ENCODE results near the gene CCDC88C. TPM values are rescaled to one million over a fixed set of nuclear protein-coding genes. Genes with fewer than 3 reads are reported as not detected.

The CCDC88C gene
- total and polyA plus RNA-seq, 2 experiments from 2014 or later = 23.6 to 60.7 TPM

DNA sequence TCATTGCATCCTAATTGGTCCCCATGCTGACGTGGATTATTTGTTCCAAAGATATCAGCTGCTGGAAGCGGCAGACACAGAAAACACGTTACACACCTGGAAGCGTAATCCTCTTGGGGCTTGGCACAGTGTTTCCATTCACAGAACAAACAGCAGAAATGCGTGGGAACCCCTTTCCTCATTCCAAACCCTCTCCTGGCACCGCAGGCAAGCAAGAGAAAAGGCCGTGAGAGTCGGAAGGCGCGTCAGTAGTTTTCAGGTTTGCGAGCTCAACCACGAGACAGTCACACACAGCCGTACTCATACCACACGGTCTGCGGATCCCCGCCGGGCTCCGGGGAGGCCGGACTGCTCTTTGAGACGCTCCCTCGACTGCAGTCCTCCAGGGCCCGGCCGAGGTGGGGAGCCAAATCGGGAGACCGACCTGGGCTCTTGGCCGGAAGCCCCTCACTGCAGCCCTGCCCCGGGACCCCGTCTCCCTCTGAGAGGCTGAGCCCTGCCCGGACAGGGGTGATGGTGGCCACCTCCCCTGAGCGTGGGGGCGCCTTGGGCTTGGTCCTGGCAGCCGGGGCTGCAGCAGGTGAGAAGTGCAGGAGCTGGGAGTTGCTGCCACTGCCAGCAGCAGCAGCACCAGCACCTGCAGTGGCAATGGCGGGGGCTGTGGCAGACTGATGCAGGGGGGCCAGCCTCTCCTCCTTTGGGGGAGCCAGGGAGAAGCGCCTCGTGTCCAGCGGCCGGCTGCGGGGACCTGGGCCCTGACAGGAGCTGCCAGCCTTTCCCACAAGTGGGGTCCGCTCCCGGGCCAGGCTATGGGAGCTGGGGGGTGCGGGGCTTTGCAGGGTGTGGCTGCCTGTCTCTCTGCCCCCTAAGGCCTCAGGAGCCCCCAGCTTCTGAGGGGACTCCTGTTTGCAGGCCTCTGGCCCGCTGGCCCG, 145.0 kb downstream of the CCDC88C start:
- H3K27ac ChIP-seq (ENCODE audit: low read depth) = peak overlapping the region; percentile 50; the same call in 1 of the 2 replicates

DNA sequence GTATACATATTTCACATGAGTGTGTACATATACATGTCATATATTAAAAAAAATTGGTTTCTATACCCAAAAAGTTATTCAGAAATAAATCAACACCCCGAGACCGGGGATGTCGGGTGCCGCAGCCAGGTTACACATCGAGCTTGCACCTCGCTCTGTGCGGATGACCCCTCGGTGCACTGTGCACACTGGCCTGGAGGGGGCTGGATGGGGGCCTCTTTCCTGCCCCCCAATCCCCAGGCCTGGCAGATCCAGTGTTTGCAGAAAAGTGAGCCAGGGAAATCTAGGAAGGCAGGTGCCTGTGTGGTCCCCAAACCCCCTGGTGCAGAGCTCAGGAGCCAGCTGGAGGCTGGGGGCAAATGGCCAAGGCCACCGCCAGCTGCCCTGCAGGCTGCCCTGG, 146.0 kb downstream of the CCDC88C start:
- no peak overlapping the region for H3K27ac Mint-ChIP-seq
- TF ChIP-seq, protein P1, sequence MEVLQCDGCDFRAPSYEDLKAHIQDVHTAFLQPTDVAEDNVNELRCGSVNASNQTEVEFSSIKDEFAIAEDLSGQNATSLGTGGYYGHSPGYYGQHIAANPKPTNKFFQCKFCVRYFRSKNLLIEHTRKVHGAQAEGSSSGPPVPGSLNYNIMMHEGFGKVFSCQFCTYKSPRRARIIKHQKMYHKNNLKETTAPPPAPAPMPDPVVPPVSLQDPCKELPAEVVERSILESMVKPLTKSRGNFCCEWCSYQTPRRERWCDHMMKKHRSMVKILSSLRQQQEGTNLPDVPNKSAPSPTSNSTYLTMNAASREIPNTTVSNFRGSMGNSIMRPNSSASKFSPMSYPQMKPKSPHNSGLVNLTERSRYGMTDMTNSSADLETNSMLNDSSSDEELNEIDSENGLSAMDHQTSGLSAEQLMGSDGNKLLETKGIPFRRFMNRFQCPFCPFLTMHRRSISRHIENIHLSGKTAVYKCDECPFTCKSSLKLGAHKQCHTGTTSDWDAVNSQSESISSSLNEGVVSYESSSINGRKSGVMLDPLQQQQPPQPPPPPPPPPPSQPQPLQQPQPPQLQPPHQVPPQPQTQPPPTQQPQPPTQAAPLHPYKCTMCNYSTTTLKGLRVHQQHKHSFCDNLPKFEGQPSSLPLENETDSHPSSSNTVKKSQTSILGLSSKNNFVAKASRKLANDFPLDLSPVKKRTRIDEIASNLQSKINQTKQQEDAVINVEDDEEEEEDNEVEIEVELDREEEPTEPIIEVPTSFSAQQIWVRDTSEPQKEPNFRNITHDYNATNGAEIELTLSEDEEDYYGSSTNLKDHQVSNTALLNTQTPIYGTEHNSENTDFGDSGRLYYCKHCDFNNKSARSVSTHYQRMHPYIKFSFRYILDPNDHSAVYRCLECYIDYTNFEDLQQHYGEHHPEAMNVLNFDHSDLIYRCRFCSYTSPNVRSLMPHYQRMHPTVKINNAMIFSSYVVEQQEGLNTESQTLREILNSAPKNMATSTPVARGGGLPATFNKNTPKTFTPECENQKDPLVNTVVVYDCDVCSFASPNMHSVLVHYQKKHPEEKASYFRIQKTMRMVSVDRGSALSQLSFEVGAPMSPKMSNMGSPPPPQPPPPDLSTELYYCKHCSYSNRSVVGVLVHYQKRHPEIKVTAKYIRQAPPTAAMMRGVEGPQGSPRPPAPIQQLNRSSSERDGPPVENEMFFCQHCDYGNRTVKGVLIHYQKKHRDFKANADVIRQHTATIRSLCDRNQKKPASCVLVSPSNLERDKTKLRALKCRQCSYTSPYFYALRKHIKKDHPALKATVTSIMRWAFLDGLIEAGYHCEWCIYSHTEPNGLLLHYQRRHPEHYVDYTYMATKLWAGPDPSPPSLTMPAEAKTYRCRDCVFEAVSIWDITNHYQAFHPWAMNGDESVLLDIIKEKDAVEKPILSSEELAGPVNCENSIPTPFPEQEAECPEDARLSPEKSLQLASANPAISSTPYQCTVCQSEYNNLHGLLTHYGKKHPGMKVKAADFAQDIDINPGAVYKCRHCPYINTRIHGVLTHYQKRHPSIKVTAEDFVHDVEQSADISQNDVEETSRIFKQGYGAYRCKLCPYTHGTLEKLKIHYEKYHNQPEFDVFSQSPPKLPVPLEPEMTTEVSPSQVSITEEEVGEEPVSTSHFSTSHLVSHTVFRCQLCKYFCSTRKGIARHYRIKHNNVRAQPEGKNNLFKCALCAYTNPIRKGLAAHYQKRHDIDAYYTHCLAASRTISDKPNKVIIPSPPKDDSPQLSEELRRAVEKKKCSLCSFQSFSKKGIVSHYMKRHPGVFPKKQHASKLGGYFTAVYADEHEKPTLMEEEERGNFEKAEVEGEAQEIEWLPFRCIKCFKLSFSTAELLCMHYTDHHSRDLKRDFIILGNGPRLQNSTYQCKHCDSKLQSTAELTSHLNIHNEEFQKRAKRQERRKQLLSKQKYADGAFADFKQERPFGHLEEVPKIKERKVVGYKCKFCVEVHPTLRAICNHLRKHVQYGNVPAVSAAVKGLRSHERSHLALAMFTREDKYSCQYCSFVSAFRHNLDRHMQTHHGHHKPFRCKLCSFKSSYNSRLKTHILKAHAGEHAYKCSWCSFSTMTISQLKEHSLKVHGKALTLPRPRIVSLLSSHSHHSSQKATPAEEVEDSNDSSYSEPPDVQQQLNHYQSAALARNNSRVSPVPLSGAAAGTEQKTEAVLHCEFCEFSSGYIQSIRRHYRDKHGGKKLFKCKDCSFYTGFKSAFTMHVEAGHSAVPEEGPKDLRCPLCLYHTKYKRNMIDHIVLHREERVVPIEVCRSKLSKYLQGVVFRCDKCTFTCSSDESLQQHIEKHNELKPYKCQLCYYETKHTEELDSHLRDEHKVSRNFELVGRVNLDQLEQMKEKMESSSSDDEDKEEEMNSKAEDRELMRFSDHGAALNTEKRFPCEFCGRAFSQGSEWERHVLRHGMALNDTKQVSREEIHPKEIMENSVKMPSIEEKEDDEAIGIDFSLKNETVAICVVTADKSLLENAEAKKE (CRISPR knock-in tag; IDR thresholded peaks at IDR 0.05) = no peak
- no peak for TF ChIP-seq STAT1 (IDR thresholded peaks at IDR 0.05; ENCODE audit: unreplicated experiment)
- no peak for TF ChIP-seq NANOG (IDR thresholded peaks at IDR 0.05; ENCODE audit: borderline replicate concordance)
- TF ChIP-seq ZNF331 (CRISPR knock-in tag; IDR thresholded peaks at IDR 0.05; ENCODE audit: low read depth) = no peak
- TF ChIP-seq ZNF114 (CRISPR knock-in tag; IDR thresholded peaks at IDR 0.05) = no peak
- TF ChIP-seq POLR2AphosphoS5 (IDR thresholded peaks at IDR 0.05; ENCODE audit: low read depth) = no peak
- TF ChIP-seq JUNB (IDR thresholded peaks at IDR 0.05; ENCODE audit: unreplicated experiment) = no peak
- TF ChIP-seq, protein P2, sequence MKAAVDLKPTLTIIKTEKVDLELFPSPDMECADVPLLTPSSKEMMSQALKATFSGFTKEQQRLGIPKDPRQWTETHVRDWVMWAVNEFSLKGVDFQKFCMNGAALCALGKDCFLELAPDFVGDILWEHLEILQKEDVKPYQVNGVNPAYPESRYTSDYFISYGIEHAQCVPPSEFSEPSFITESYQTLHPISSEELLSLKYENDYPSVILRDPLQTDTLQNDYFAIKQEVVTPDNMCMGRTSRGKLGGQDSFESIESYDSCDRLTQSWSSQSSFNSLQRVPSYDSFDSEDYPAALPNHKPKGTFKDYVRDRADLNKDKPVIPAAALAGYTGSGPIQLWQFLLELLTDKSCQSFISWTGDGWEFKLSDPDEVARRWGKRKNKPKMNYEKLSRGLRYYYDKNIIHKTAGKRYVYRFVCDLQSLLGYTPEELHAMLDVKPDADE (IDR thresholded peaks at IDR 0.05) = no peak
- TF ChIP-seq, protein P3, sequence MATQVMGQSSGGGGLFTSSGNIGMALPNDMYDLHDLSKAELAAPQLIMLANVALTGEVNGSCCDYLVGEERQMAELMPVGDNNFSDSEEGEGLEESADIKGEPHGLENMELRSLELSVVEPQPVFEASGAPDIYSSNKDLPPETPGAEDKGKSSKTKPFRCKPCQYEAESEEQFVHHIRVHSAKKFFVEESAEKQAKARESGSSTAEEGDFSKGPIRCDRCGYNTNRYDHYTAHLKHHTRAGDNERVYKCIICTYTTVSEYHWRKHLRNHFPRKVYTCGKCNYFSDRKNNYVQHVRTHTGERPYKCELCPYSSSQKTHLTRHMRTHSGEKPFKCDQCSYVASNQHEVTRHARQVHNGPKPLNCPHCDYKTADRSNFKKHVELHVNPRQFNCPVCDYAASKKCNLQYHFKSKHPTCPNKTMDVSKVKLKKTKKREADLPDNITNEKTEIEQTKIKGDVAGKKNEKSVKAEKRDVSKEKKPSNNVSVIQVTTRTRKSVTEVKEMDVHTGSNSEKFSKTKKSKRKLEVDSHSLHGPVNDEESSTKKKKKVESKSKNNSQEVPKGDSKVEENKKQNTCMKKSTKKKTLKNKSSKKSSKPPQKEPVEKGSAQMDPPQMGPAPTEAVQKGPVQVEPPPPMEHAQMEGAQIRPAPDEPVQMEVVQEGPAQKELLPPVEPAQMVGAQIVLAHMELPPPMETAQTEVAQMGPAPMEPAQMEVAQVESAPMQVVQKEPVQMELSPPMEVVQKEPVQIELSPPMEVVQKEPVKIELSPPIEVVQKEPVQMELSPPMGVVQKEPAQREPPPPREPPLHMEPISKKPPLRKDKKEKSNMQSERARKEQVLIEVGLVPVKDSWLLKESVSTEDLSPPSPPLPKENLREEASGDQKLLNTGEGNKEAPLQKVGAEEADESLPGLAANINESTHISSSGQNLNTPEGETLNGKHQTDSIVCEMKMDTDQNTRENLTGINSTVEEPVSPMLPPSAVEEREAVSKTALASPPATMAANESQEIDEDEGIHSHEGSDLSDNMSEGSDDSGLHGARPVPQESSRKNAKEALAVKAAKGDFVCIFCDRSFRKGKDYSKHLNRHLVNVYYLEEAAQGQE (IDR thresholded peaks at IDR 0.05; ENCODE audit: unreplicated experiment) = no peak

More for the DNA sequence above, 145.0 kb downstream of the CCDC88C start:
- H3K27me3 Mint-ChIP-seq (ENCODE audit: insufficient read depth, low read depth, poor library complexity) = peaks cover 6% of the 10 kb centered on the region
- no peaks in the 10 kb centered on the region for H3K9me2 ChIP-seq (ENCODE audit: insufficient read depth)
- peaks cover 4% of the 10 kb centered on the region; the same call in 1 of the 2 replicates for H3K36me3 ChIP-seq (ENCODE audit: insufficient read depth)
- 0 out of 3 replicates have a peak, but pooled peaks cover 2% of the 10 kb centered on the region for H3K4me1 Mint-ChIP-seq
- H3K4me1 ChIP-seq (ENCODE audit: insufficient read depth) = no peaks in the 10 kb centered on the region
- DNase-seq (ENCODE audit: low spot score) (no peak), ATAC-seq (no peak; the same call in 2 of the 3 replicates)
- no peak overlapping the region for H2AFZ ChIP-seq
- no peaks in the 10 kb centered on the region; the same call in 2 of the 3 replicates for H3K9me3 Mint-ChIP-seq
- H3K4me3 Mint-ChIP-seq = no peak overlapping the region
- no peaks in the 10 kb centered on the region for H3F3A ChIP-seq (replicated peaks; ENCODE audit: low read depth)
- H3K27me3 ChIP-seq (ENCODE audit: insufficient read depth) = no peaks in the 10 kb centered on the region
- H3K4me3 ChIP-seq = no peak overlapping the region
- no peaks in the 10 kb centered on the region for H3K79me2 ChIP-seq (replicated peaks; ENCODE audit: insufficient read depth)
- H3K4me2 ChIP-seq = no peak overlapping the region
- 0 out of 2 replicates have a peak, but pooled peaks cover 4% of the 10 kb centered on the region for H4K20me1 ChIP-seq (replicated peaks; ENCODE audit: insufficient read depth)
- no peak for TF ChIP-seq CREB1 (CRISPR knock-in tag; IDR thresholded peaks at IDR 0.05; ENCODE audit: low read depth)
- peaks cover 21% of the 10 kb centered on the region for H3K36me3 Mint-ChIP-seq (ENCODE audit: low read depth)
- no peak overlapping the region for H3K27ac Mint-ChIP-seq

More for the DNA sequence above, 146.0 kb downstream of the CCDC88C start:
- Histone ChIP-seq H3K27me3 (ENCODE audit: insufficient read depth) (no peaks in the 10 kb centered on the region), H3K9me2 (ENCODE audit: insufficient read depth) (no peaks in the 10 kb centered on the region), H3K4me2 (no peak overlapping the region), H2AFZ (no peak overlapping the region), H3K4me1 (ENCODE audit: insufficient read depth) (no peaks in the 10 kb centered on the region), H3K79me2 (replicated peaks; ENCODE audit: insufficient read depth) (no peaks in the 10 kb centered on the region), H4K20me1 (replicated peaks; ENCODE audit: insufficient read depth) (0 out of 2 replicates have a peak, but pooled peaks cover 4% of the 10 kb centered on the region), H3K27ac (ENCODE audit: low read depth) (0 out of 2 replicates have a peak overlapping the region, but pooled peaks have one; percentile 26), H3K36me3 (ENCODE audit: insufficient read depth) (no peaks in the 10 kb centered on the region), H3K4me3 (no peak overlapping the region), H3F3A (replicated peaks; ENCODE audit: low read depth) (no peaks in the 10 kb centered on the region)
- Mint-ChIP-seq H3K27me3 (ENCODE audit: insufficient read depth, low read depth, poor library complexity) (peaks cover 6% of the 10 kb centered on the region), H3K36me3 (ENCODE audit: low read depth) (peaks cover 13% of the 10 kb centered on the region), H3K4me3 (no peak overlapping the region), H3K9me3 (no peaks in the 10 kb centered on the region; the same call in 2 of the 3 replicates), H3K4me1 (0 out of 3 replicates have a peak, but pooled peaks cover 2% of the 10 kb centered on the region)
- peak; percentile 32 for ATAC-seq
- no peak for DNase-seq (ENCODE audit: low spot score)
